Stimulated activated CD8-positive, alpha-beta memory T cell treated with anti-CD3 and anti-CD28 coated beads, Interleukin-4, amount 100 ng/mL, for 4 hours (primary cell): ENCODE data around the gene HIVEP2.
"Not testable (repeated sequence)": the region's sequence is repeated elsewhere in the genome, so short reads cannot be mapped to it uniquely, and the experiment has no call there.

Source experiments
- DNase-seq, 2 donors: peaks; one replicate each; pipeline ENCODE4 v3.0.0-alpha.2; 2020; ENCODE audit warnings: low read depth in 2 of 2, low spot score in 1 of 2

Gene HIVEP2, protein sequence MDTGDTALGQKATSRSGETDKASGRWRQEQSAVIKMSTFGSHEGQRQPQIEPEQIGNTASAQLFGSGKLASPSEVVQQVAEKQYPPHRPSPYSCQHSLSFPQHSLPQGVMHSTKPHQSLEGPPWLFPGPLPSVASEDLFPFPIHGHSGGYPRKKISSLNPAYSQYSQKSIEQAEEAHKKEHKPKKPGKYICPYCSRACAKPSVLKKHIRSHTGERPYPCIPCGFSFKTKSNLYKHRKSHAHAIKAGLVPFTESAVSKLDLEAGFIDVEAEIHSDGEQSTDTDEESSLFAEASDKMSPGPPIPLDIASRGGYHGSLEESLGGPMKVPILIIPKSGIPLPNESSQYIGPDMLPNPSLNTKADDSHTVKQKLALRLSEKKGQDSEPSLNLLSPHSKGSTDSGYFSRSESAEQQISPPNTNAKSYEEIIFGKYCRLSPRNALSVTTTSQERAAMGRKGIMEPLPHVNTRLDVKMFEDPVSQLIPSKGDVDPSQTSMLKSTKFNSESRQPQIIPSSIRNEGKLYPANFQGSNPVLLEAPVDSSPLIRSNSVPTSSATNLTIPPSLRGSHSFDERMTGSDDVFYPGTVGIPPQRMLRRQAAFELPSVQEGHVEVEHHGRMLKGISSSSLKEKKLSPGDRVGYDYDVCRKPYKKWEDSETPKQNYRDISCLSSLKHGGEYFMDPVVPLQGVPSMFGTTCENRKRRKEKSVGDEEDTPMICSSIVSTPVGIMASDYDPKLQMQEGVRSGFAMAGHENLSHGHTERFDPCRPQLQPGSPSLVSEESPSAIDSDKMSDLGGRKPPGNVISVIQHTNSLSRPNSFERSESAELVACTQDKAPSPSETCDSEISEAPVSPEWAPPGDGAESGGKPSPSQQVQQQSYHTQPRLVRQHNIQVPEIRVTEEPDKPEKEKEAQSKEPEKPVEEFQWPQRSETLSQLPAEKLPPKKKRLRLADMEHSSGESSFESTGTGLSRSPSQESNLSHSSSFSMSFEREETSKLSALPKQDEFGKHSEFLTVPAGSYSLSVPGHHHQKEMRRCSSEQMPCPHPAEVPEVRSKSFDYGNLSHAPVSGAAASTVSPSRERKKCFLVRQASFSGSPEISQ (N-terminal part only)

DNA sequence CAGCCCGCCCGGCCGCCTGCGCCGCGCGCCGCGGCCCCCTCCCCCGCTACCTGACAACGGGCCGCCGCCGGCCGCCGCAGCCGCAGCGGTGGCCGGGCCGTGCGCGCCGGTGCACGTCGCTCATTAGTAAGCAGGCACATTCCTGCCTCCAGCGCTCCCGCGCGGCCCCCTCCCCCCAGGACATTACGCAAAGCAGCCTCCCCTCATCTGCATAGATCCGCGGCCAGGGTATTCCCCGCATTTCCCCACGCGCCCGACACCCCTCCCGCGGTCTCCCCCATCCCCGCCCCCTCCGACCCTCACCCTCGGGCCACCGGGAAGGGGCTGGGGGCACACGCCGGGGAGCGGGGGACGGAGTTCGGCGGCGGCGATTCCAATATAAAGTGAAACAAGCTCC lies at the start of gene HIVEP2:
Gene HIVEP2, minus strand, starts transcription at position 128 of the 397 bp plus-strand sequence. CDS start 170,438 bp downstream, outside the sequence.
- peak; percentile 69 to 84 for DNase-seq

GRCh38 chr6:142993977-142994376 lies 49.0 kb upstream of the HIVEP2 start:
- no peak for DNase-seq

- DNase-seq: no peak
Observed at GRCh38 chr6:142987490-142987889, 42.5 kb upstream of the HIVEP2 start.

DNA sequence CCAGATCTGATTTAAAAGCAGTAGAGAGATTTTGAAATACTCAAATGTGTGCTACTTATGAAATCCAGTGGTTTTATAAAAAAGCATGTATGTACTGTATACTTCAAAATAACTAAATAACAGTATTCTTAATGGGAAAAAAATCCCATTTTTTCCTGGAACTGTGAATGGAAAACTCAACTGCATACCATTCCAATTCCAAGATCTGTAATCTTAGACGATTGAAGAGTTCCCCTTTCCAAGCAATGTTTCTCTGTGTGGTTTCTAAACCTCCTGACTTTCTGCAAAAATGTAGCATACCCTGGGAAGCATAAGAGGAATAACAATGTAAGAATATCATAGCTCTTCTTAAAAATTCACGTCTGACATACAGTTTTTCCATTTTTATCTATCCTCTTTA lies 40.3 kb upstream of the HIVEP2 start:
- DNase-seq: no peak

GRCh38 chr6:142984386-142984785 lies 39.4 kb upstream of the HIVEP2 start:
- no peak for DNase-seq

GRCh38 chr6:142975365-142975764 lies 30.4 kb upstream of the HIVEP2 start:
- no peak for DNase-seq

DNA sequence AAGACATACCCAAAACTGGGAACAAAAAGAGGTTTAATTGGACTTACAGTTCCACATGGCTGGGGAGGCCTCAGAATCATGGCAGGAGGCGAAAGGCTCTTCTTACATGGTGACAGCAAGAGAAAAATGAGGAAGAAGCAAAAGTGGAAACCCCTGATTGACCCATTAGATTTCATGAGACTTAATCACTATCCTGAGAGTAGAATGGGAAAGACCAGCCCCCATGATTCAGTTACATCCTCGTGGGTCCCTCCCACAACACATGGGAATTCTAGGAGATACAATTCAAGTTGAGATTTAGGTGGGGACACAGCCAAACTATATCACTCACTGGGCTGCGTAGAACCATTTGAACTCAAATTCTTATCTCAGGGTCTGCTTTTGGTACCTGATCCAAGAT lies 26.0 kb upstream of the HIVEP2 start:
- not testable (repeated sequence) for DNase-seq

DNA sequence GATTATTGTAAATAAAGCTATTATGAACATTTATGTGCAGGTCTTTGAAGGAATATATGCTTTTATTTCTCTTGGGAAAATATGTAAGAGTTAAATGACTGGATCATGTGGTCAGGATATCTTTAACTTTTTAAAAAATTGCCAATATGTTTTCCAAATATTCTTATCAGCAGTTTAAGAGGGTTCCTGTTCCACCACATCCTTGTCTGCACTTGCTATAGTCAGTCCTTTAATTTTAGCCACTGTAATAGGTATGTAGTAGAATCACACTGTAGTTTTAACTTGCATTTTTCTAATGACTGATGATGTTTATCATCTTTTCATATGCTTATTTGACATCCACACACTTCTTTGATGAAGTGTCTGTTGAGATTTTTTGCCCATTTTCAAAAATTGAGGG lies 23.6 kb upstream of the HIVEP2 start:
- DNase-seq: no peak

DNA sequence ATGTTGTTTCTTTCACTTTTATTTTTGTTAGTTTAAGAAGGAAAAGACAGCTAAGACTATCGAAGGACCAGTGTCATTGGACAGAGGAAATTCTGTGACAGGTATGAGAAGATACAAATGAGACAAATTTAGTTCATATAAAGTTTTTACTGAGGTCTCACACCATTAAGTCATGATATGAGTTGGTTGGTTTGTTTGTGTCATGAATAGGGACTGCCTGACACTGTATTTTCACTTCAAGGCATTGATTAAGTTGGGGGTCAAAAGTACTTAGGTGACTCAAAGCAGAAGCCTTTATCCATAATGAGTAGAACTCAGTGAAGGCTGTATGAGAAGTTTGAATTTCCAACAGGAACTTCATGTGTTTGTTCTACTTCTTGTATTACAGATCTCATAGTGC lies 21.3 kb upstream of the HIVEP2 start:
- no peak for DNase-seq

GRCh38 chr6:142965164-142965563 lies 20.2 kb upstream of the HIVEP2 start:
- no peak for DNase-seq

DNA sequence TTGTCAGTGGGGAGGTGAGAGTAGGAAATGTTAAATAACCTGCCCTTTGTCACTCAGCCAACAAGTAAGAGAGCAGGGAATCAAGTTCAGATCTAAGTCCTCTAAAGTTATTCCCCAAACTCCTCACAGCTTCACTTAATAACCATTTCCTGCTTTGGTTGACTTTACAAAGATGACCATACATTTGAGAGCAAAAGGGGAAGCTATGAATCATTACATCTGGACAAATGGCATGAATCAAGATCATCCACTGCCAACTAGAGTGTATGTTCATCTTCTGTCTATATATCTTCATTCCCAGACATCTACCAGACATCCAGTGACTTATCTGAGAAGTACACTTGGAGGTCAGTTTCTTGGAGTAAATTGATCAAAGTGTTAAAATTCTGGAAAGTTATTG lies 15.1 kb upstream of the HIVEP2 start:
- DNase-seq: no peak

DNA sequence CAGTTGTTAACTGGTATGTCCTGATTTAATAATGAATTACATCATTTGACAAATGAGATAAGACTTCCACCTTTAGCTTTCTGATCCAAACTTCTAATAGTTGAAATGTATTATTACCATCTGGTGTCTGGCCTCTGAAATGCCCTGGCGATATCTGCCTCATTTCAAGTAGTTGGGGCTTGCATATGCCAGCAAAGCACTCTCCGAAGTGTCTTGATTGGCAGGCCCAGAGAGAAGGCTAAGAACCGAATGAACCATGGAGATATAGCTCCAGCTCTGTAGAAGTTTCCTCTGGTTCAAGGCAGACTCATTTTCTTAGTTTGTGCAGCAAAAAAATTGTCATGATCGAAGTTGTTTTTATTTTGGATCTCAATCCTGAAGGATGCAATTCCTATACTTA lies 13.4 kb upstream of the HIVEP2 start:
- no peak for DNase-seq

- no peak for DNase-seq
Observed at GRCh38 chr6:142956726-142957125, 11.8 kb upstream of the HIVEP2 start.

- DNase-seq: no peak
Observed at GRCh38 chr6:142954844-142955243, 9.9 kb upstream of the HIVEP2 start.

- no peak for DNase-seq
Observed at GRCh38 chr6:142953373-142954273, 8.6 kb upstream of the HIVEP2 start.

DNA sequence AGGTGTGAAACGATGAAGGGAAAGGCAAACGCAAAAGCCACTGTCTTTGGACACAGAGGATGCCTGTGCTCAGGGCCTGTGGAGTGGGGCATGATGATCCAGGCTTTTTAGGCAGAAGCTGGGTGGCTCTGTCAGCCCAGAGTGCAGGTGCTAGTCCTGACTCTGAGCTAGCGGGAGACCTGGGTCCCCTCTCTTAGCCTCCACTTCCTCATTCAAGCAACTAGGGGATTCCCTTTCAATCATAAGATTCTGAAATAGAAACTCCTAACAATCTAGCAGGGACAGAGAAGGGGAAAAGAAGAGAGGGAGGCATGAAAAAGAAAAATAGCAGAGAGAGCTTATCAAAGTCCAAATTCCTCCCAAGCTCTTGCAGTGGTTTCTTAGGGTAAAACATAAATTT lies 7.6 kb upstream of the HIVEP2 start:
- DNase-seq: no peak

- no peak for DNase-seq
Observed at GRCh38 chr6:142950291-142950690, 5.3 kb upstream of the HIVEP2 start.

- DNase-seq: no peak
Observed at GRCh38 chr6:142947714-142948480, 2.9 kb upstream of the HIVEP2 start.

DNA sequence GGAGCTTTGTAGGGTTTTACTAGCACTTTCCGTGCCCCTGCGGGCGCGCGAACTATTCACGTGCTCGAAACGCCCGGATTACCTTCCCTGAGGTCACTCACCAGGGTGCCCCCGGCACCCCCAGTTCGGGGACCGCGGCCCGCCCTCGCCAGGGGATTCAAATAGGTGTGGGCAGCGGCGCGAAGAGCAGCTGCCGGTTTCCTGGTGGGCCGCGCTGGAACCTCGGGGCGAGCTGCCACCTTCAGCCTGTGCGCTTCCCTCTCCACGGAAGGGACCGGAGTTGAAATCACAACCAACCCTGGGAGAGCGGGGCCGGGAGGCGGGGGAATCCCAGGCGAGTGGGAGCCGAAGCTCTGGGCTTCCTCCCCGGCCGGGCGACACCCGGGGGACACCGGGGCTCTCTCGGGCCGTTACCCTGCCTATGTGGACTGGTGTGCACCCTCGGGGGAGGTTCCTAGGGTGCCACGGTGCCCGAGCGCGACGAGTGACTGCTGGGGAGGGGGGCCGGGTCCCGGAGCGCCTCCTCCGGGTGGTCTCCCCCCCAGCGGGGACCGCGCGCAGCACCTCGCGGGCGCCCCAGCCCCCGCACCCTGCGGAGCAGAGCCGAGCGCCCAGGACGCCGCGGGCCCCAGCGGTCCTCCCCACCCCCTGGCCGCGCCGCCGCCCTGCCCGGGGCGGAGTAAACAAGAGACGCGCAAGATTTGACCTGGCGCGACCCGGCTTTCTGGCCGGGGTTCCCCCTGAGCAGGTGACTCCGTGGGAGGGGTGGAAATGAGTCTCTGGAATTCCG lies 2.1 kb upstream of the HIVEP2 start:
- DNase-seq: peak; percentile 40 to 65
